Jurkat, Clone E6-1 (cell line): ENCODE measurements around the gene CNTN2.
A peak's percentile ranks its signal among the peaks of the same experiment; 100 is the strongest.

ENCODE experiments used
- DNase-seq: peaks from one replicate; pipeline ENCODE4 v3.0.0-alpha.2; 2011; ENCODE audit warnings: low read depth, low spot score
- H3K4me3 ChIP-seq: 2 replicates; pipeline ENCODE4 v1.5.1; 2011; ENCODE audit warnings: mild to moderate bottlenecking, low read length, control low read depth, moderate library complexity

CNTN2 gene

GRCh38 chr1:205049479-205049878 is 6.5 kb downstream of the CNTN2 start:
- no peak overlapping the region for H3K4me3 ChIP-seq
- DNase-seq = no peak

GRCh38 chr1:205052690-205053089 is 9.7 kb downstream of the CNTN2 start:
- no peak for DNase-seq
- H3K4me3 ChIP-seq = no peak overlapping the region

- no peak overlapping the region for H3K4me3 ChIP-seq
Observed at GRCh38 chr1:205053296-205053695, 10.3 kb downstream of the CNTN2 start.

DNA sequence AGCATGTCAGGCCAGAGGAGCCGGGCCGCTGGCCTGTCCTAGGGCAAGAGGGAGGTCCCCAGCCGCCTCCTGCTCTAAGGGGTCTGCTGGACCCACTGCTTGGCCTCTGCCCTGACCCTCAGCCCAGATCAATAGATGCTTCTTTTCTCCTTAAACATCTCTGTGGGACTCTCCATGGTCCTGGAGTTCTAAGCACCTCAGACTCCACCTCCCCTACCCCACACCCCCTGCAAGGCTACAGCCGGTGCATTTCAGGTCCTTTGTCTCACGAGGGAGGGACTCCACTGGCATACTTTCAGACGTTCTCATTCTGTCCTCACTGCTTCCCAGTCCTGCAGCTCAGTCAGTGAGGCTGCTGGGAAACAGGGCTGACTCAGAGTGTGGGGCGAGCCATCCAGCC is 11.0 kb downstream of the CNTN2 start:
- no peak for DNase-seq
- H3K4me3 ChIP-seq = no peak overlapping the region

More at GRCh38 chr1:205053296-205053695, 10.3 kb downstream of the CNTN2 start:
- no peak for DNase-seq

- no peak overlapping the region for H3K4me3 ChIP-seq
Observed at GRCh38 chr1:205056188-205056611, 13.2 kb downstream of the CNTN2 start.

DNA sequence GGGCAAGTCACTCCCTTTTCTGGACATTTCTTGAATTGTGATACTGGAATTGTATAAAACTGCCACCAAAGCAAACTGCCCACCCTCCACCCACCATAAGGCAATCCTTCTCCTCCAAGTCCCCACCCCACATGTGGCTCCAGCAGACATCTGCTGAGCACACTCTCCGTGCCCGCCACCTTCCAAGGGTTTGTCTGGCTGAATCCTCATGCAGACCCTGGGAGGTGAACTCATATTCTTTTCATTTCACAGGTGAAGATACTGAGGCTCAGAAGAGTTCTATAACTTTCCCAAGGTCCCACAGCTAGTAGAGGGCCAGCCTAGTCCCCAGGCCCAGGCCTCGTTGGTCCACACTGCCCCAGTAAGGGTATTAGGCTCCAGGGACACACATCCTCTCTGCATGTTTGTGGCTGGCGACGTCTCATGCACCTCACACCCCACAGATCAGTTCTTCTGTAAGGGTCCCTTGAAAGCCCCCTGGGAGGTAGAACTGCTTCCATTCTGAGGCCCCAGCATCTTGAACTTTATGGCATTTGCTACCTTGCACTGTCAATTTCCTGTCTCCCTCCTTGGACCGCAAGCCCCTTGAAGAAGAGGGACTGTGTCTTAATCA is 14.1 kb downstream of the CNTN2 start:
- DNase-seq = no peak

More at GRCh38 chr1:205056188-205056611, 13.2 kb downstream of the CNTN2 start:
- no peak for DNase-seq

DNA sequence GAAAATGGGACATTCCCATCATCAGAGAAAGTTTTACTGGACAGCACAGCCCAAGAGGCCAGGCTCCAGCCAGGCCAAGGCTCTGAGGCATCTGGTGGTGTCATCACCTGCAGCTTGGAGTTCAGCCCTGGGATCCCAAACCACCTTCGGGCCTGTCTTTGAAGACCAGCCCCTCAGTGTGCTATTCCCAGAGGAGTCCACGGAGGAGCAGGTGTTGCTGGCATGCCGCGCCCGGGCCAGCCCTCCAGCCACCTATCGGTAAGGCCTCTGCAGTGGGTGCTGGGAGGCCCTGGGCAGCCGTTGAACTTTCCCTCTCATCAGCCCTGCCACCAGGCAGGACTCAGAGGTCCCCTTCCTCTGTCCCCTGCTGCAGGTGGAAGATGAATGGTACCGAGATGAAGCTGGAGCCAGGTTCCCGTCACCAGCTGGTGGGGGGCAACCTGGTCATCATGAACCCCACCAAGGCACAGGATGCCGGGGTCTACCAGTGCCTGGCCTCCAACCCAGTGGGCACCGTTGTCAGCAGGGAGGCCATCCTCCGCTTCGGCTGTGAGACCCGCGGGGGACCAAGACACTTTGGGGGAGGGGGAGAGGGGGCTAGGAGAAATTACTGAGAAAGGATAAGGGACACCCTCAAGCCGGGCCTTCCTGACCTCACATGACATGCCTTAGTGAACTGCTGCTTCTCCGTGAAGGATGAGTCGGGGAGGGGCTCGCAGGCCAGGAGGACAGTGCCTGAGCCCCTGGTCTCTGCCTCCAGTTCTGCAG is 15.0 kb downstream of the CNTN2 start:
- H3K4me3 ChIP-seq = no peak overlapping the region
- DNase-seq = no peak

More for the DNA sequence above, 14.1 kb downstream of the CNTN2 start:
- H3K4me3 ChIP-seq = no peak overlapping the region

DNA sequence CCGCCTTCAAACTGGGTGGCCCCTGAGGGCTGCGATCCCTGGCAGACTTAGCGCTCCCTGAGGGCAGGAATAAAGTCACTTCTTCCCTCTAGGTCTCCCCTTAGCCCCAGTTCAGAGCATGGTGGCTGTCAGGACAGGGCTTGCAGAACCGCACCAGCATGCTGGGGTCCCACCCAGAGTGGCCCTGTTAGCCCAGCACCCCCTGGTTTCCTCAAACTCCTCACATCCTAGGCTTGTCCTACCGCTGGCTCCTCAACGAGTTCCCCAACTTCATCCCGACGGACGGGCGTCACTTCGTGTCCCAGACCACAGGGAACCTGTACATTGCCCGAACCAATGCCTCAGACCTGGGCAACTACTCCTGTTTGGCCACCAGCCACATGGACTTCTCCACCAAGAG is 15.8 kb downstream of the CNTN2 start:
- H3K4me3 ChIP-seq = no peak overlapping the region
- no peak for DNase-seq

- no peak overlapping the region for H3K4me3 ChIP-seq
- DNase-seq = no peak
Observed at GRCh38 chr1:205059660-205060059, 16.6 kb downstream of the CNTN2 start.

DNA sequence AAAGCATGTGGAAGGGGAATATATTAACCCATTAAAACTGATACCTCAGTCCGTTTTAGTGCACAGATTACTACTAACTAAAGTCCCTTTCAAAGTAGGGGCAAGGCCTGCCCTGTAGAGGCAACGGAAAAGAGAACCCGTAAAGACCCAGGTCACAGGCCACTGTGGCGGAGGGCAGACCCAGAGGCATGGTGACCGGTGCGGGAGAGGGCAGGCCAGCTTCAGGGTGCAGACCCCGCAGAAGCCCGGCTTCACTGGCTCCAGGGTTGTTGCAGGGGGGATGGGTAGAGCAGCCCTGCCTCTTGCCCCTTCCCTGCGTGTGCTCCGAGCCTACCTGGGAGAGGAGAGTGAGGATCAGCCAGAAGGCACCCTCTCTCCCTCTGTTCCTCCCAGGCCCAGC is 17.7 kb downstream of the CNTN2 start:
- DNase-seq = no peak
- no peak overlapping the region for H3K4me3 ChIP-seq

- DNase-seq = no peak
- no peak overlapping the region for H3K4me3 ChIP-seq
Observed at GRCh38 chr1:205061227-205061626, 18.2 kb downstream of the CNTN2 start.

- H3K4me3 ChIP-seq = no peak overlapping the region
- DNase-seq = peak; percentile 63
Observed at GRCh38 chr1:205061665-205062069, 18.7 kb downstream of the CNTN2 start.

GRCh38 chr1:205062319-205062718 is 19.3 kb downstream of the CNTN2 start:
- DNase-seq = no peak
- no peak overlapping the region for H3K4me3 ChIP-seq

GRCh38 chr1:205062895-205063294 is 19.9 kb downstream of the CNTN2 start:
- no peak overlapping the region for H3K4me3 ChIP-seq
- no peak for DNase-seq

GRCh38 chr1:205064301-205064700 is 21.3 kb downstream of the CNTN2 start:
- DNase-seq = no peak
- no peak overlapping the region for H3K4me3 ChIP-seq

DNA sequence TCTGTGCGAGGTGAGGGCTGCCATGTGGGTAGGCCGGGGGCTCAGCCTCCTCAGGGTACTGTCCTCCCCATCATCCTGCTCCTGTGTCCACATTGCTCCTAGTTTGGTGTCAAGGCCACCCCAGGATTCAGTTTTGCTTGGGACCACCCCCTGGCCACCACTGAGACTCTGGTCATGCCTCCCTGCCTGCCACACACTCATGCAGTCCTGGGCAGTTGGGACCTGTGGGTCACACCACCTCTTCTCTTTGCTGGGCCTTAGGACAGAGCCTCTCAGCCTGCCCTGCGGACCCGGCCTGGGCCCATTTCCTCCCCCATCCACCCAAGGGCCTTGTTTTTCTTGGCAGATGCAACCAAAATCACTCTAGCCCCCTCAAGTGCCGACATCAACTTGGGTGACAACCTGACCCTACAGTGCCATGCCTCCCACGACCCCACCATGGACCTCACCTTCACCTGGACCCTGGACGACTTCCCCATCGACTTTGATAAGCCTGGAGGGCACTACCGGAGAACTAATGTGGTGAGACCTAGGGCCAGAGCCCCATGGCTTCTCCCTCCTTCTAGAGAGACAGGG is 21.8 kb downstream of the CNTN2 start:
- no peak overlapping the region for H3K4me3 ChIP-seq
- no peak for DNase-seq

GRCh38 chr1:205065666-205066065 is 22.7 kb downstream of the CNTN2 start:
- DNase-seq = no peak
- H3K4me3 ChIP-seq = no peak overlapping the region

DNA sequence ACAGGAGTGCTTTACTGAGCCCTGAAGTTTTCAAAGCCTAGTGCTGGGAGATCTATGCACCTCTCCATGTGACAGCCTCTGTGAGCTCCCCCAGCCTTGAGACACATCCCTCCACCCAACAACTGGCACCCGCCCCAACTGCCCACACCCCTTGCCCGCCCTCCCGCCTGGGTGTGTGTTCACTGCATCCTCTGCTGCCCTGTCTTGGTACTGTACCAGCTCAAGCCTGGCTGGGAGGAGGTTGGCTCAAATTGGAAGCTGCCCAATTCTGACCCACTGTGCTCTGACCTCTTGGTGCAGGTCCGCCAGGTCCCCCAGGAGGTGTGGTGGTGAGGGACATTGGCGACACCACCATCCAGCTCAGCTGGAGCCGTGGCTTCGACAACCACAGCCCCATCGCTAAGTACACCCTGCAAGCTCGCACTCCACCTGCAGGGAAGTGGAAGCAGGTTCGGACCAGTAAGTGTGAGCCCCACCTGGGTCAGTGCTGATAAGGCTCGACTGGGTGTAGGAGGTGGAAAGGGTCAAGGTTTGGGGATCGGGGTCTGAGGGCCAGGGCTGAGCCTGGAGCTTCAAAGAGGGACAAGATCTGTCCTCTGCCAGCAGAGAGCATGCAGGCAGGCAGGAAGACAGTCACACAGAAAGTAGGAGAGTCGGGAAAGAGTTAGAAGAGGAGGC is 23.3 kb downstream of the CNTN2 start:
- DNase-seq = no peak
- no peak overlapping the region for H3K4me3 ChIP-seq

DNA sequence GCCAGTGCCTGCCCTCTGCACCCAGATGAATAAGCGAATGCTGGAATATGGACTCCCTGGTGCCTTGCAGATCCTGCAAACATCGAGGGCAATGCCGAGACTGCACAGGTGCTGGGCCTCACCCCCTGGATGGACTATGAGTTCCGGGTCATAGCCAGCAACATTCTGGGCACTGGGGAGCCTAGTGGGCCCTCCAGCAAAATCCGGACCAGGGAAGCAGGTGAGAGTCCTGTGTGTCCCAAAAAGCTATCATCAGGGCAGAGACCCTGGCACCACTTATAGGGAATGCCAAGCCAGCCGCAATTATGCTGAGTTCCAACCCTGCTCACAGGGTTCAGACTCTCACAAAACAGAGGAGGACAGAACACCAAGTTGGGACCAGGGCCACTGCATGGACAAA is 24.0 kb downstream of the CNTN2 start:
- no peak overlapping the region for H3K4me3 ChIP-seq

GRCh38 chr1:205068001-205068400 is 25.0 kb downstream of the CNTN2 start:
- H3K4me3 ChIP-seq = no peak overlapping the region
- DNase-seq = no peak

More for the DNA sequence above, 24.0 kb downstream of the CNTN2 start:
- no peak for DNase-seq
